PC-3 (cell line): ENCODE measurements around the gene RAC3. TPM values are rescaled to one million over a fixed set of nuclear protein-coding genes. Genes with fewer than 3 reads are reported as not detected.

Source experiments
- ATAC-seq: fragments of 200-7000 bp; cut with Tn5 transposase; 2 replicates; pipeline ENCODE4 v1.9.1; 2020; ENCODE audit warnings: mild to moderate bottlenecking, moderate library complexity
- BruUV-seq: library from RNA; stranded (reverse); fragments of 400-500 nt; replicated peaks from 2 replicates; lab custom pipeline; 2021; lab: Mats Ljungman, UMichigan
- CTCF ChIA-PET: fragments of 300-600 bp; sonication (Branson Sonifier 250); formaldehyde crosslinking; loops from one replicate; lab custom pipeline; 2022; ENCODE audit warnings: antibody characterized with exemption; lab: Charles Lee
- POLR2A ChIA-PET: fragments of 300-600 bp; sonication (Branson Sonifier 250); formaldehyde crosslinking; loops from one replicate; lab custom pipeline; 2022; ENCODE audit warnings: antibody characterized with exemption; ENCODE audit not compliant: unreplicated experiment; lab: Charles Lee
- DNase-seq: peaks from one replicate; pipeline ENCODE4 v3.0.0-alpha.2; 2015
- H2AFZ ChIP-seq: fragments of 300-600 bp; sonication (generic); 2 replicates; pipeline ENCODE4 v1.6.0; 2016; ENCODE audit warnings: antibody characterized with exemption, low read length
- H3F3A ChIP-seq: fragments of 300-600 bp; sonication (generic); one replicate; pipeline ENCODE4 v1.6.0; 2017; ENCODE audit warnings: antibody characterized with exemption, low read length, control low read depth, mild to moderate bottlenecking; ENCODE audit not compliant: unreplicated experiment
- H3K27ac ChIP-seq: fragments of 300-600 bp; sonication (generic); 2 replicates; pipeline ENCODE4 v1.5.1; 2016; ENCODE audit warnings: mild to moderate bottlenecking, low read length
- H3K27me3 ChIP-seq: fragments of 300-600 bp; sonication (generic); 2 replicates; pipeline ENCODE4 v1.6.1; 2016; ENCODE audit warnings: low read length, mixed read lengths
- H3K36me3 ChIP-seq: fragments of 300-600 bp; sonication (generic); 2 replicates; pipeline ENCODE4 v1.6.1; 2016; ENCODE audit warnings: low read depth, mixed run types, low read length, mixed read lengths
- H3K4me1 ChIP-seq: fragments of 300-600 bp; sonication (generic); 2 replicates; pipeline ENCODE4 v1.5.1; 2016; ENCODE audit warnings: low read length; ENCODE audit not compliant: insufficient read depth
- H3K4me2 ChIP-seq: fragments of 300-600 bp; sonication (generic); 2 replicates; pipeline ENCODE4 v1.6.0; 2016; ENCODE audit warnings: low read length
- H3K4me3 ChIP-seq: fragments of 300-600 bp; sonication (generic); 2 replicates; pipeline ENCODE4 v1.5.1; 2016; ENCODE audit warnings: mild to moderate bottlenecking, low read length, mixed read lengths
- H3K79me2 ChIP-seq: fragments of 300-600 bp; sonication (generic); 2 replicates; pipeline ENCODE4 v1.6.1; 2017; ENCODE audit warnings: low read length, mixed read lengths
- H3K9ac ChIP-seq: fragments of 300-600 bp; sonication (generic); 2 replicates; pipeline ENCODE4 v1.6.0; 2016; ENCODE audit warnings: mild to moderate bottlenecking, low read length
- H3K9me2 ChIP-seq: fragments of 300-600 bp; sonication (generic); replicated peaks from 2 replicates; pipeline ENCODE4 v1.6.1; 2016; ENCODE audit warnings: mixed run types, low read length, mixed read lengths
- H3K9me3 ChIP-seq: fragments of 300-600 bp; sonication (generic); 2 replicates; pipeline ENCODE4 v1.6.1; 2016; ENCODE audit warnings: low read length, mixed read lengths
- H4K20me1 ChIP-seq: fragments of 300-600 bp; sonication (generic); 2 replicates; pipeline ENCODE4 v1.6.1; 2016; ENCODE audit warnings: low read length, mixed read lengths
- CTCF ChIP-seq: fragments of 300-600 bp; sonication (generic); conservative IDR thresholded peaks from 2 replicates; pipeline ENCODE4 v1.5.1; 2017; ENCODE audit warnings: antibody characterized with exemption, low read depth, mild to moderate bottlenecking, low read length
- EZH2 ChIP-seq: fragments of 300-600 bp; sonication (generic); IDR thresholded peaks from one replicate; pipeline ENCODE4 v1.6.1; 2017; ENCODE audit warnings: antibody characterized with exemption, mild to moderate bottlenecking, low read length; ENCODE audit not compliant: unreplicated experiment
- EZH2phosphoT487 ChIP-seq: fragments of 300-600 bp; sonication (generic); IDR thresholded peaks from 2 replicates; pipeline ENCODE4 v1.6.1; 2018; ENCODE audit warnings: mild to moderate bottlenecking, antibody characterized with exemption, low read length, borderline replicate concordance
- intact Hi-C: fragments of 100-400 bp; cut with micrococcal nuclease; formaldehyde crosslinking; loops from 2 replicates; pipeline ENCODE4 v1.9.0; 2023
- total RNA-seq: library from RNA; depleted of rRNA; stranded (reverse); fragments of >200 nt; gene quantifications from 2 replicates; pipeline ENCODE4 v1.2.3, GENCODE V29; 2014

The RAC3 gene
- total RNA-seq, 1 experiment from 2014 or later = 52.2 TPM

GRCh38 chr17:82055965-82056728 lies 24.7 kb downstream of the RAC3 start:
- peaks cover 43% of the 10 kb centered on the region for H3K36me3 ChIP-seq
- H4K20me1 ChIP-seq = no peaks in the 10 kb centered on the region
- H3K4me2 ChIP-seq = no peak overlapping the region
- ATAC-seq (no peak), DNase-seq (no peak)
- no TSS peak for BruUV-seq
- H2AFZ ChIP-seq = no peak overlapping the region
- no peak overlapping the region for H3K4me3 ChIP-seq
- no peak overlapping the region for H3K9ac ChIP-seq
- CTCF ChIA-PET = interaction anchor here (0.6 kb wide), 1 partner anchor 34 kb away, joined by 4 read pairs; the partner anchor contains the start of gene CENPX
- POLR2A ChIA-PET = no interaction called here
- intact Hi-C loops = no loop called here
- no peak overlapping the region for H3K27ac ChIP-seq
- peaks cover 8% of the 10 kb centered on the region; the same call in 1 of the 2 replicates for H3K4me1 ChIP-seq
- no peaks in the 10 kb centered on the region for H3K9me3 ChIP-seq
- H3K79me2 ChIP-seq = peaks cover 21% of the 10 kb centered on the region
- no peaks in the 10 kb centered on the region for H3K9me2 ChIP-seq
- H3K27me3 ChIP-seq = no peaks in the 10 kb centered on the region
- TF ChIP-seq EZH2 (no peak), CTCF (no peak), EZH2phosphoT487 (no peak)
- no peaks in the 10 kb centered on the region for H3F3A ChIP-seq

- Histone ChIP-seq H3K27ac (no peak overlapping the region), H2AFZ (no peak overlapping the region), H4K20me1 (no peaks in the 10 kb centered on the region), H3K4me2 (no peak overlapping the region), H3K79me2 (peaks cover 20% of the 10 kb centered on the region), H3K36me3 (peaks cover 47% of the 10 kb centered on the region), H3K4me3 (no peak overlapping the region), H3K9ac (no peak overlapping the region), H3K9me3 (no peaks in the 10 kb centered on the region), H3K9me2 (no peaks in the 10 kb centered on the region), H3K27me3 (no peaks in the 10 kb centered on the region), H3F3A (no peaks in the 10 kb centered on the region), H3K4me1 (peaks cover 8% of the 10 kb centered on the region; the same call in 1 of the 2 replicates)
- BruUV-seq = TSS peak; percentile 17
- intact Hi-C loops = no loop called here
- ATAC-seq = peak; percentile 3; the same call in 1 of the 2 replicates
- POLR2A ChIA-PET = no interaction called here
- CTCF ChIA-PET = no interaction called here
- DNase-seq = no peak
- TF ChIP-seq CTCF = no peak
- no peak for TF ChIP-seq EZH2phosphoT487
- no peak for TF ChIP-seq EZH2
Measured at GRCh38 chr17:82056729-82057621, 25.5 kb downstream of the RAC3 start.
